ENCODE data around the gene PCP4L1.
"Not testable (repeated sequence)": the region's sequence is repeated elsewhere in the genome, so short reads cannot be mapped to it uniquely, and the experiment has no call there.

PCP4L1 gene

DNA sequence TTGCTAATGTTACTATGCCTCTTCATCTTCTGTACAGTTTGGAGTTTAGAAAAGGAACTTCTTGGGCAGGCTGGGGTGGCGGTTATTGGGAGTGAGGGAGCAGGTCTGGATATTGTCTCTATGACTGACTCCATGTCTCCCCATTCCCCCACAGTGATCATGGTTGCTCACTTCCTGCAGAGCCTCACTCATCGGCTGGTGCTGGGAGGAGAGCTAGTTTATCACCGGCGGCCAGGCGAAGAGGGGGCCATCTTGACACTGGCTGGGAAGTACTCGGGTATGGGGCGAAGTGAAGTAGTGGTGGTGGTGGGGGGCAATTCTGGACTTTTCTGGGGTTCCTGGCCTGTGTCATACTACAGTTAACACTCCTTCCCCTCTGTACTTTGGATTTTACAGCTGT is 30.5 kb upstream of the PCP4L1 start:
- FAIRE-seq (no peak), DNase-seq (ENCODE audit: low spot score) (no peak)

DNA sequence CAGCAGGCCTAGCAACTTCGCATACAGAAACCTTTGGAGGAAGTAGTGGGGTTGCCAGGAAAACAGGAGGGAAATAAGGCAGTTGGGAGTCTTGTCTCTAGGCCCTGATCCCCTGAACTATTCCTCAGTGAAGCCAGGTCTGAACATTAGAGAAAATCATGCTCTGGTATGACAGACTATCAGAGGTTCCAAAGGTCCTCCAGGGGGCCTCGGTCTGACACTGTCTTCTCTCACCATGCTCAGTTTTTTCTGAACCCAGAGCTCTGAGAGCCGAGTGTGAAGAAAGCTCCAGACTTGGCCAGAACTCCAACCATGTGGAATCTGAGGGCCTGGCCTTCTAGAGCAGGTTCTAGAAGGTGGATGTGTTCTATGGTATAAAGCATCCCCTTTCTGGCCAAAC is 28.6 kb upstream of the PCP4L1 start:
- FAIRE-seq (no peak), DNase-seq (ENCODE audit: low spot score) (no peak)

DNA sequence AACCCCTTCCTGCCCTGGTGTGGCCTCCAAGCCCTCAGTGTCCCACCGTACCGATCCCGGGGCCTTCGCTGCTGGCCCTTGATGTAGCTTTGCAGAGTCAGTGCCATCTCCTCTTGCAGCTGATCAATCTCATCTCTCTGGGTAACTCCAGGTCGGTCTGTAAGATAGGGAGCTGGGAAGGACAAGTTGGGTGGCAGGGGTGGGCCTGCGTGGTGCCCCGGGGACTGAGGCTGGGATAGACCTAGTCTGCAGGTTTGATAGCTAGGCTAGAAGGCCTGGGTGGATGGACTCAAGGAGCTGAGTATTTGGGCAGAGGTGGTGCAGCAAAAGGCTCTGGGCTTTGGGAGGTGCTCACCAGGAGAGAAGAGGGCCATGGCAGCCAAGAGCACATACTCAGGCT is 27.8 kb upstream of the PCP4L1 start:
- DNase-seq (ENCODE audit: low spot score) (no peak), FAIRE-seq (no peak)

DNA sequence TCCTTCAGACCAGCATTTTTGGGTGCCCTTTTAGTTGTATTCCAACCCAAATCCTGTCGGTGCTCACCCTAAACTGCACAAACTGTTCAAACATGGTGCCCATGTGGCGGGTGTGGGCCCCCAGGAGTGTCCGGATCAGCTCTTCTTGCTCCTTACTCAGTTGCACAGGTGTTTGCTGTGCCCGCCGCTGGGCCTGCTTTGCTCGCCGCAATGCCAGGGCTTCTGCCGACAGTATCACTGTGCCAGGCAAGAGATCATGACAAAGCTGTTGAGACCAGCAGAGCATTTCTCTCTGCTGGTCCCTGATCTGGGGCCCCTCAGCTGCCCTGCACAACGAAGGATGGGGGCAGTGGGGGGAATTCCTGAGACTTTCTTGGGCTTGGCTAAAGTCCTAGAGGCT is 25.4 kb upstream of the PCP4L1 start:
- no peak for DNase-seq (ENCODE audit: low spot score)
- FAIRE-seq: no peak

DNA sequence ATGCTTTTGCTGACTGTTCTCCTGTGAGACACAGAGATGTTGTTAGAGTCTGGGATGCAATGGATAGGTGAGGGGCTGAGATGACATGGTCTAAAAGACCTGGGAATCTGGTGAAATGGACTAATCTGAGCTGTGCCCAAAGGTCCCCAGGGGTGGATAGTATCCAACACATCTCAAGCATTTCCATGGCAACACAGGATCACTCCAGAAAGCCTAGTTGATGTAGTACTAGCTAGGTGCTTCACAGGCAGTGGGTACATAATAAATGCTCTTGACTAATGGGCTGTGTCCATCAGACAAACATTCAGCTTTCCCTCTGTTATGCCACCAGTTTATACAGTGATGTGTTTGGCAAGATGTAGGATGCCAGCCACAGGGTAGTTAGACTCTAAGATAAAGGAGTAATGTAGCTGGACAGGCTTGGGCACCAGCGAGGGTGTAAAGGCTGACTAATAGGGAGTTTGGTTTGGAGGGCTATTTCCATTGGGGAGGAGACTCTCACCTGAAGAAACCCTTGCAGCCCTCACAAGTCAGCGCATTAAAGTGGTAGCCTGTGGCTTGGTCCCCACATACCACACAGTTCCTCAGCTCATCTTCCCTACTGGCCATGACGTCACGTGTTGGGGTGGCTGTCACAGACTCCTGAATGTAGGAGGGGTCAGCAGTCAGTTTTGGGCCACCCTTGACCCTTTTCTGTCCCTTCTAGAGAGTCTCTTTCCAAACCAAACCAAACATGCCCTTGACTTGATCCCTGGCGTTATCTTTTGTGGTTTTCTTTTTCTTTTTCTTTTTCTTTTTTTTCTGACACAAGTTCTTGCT is 22.4 kb upstream of the PCP4L1 start:
- FAIRE-seq: no peak
- DNase-seq (ENCODE audit: low spot score): no peak

DNA sequence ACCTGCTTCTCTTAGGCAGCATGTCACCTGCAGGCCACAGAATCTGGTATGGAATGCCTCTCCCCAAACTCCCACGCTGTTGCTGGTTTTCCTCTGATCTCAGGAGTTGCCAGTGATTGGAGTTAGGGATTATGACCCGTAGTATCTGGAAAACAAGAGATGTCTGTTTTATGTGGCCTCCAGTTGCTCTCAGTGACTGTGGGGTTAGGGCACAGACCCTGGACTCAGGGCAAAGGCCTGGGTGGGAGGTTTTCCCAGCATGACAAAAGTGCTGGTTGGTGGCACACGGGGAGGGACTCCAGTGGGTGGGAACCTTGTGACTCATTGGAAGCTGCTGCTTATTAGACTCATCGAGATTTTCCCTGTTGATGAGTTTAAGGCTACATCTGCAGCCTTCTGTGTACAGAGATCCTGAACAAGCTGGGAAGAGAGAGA is 20.5 kb upstream of the PCP4L1 start, which contains the start of gene NR1I3:
NR1I3 (minus strand) TSS at position 165 of the 435 bp plus-strand sequence. CDS start 1,638 bp downstream, outside the sequence.
- DNase-seq (ENCODE audit: low spot score): no peak
- no peak for FAIRE-seq

DNA sequence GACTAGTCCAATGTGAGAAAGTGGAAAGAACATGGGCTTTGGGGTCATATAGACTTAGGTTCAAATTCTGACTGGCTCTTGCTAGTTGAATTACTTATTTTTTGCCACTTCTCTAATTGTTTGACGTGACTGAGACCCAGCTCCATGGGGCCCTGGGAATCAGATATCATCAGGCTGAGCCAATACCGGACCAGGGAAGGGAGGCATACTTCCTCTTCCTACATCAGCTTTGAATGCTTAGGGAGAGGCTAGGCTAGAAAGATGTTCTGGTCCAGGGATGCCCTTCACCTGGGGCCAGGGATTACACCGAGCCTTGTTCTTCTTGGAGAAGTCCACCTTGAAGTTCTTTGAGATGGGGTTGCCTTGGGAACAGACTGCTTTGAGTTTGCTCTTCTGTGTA is 16.9 kb upstream of the PCP4L1 start:
- DNase-seq (ENCODE audit: low spot score) (no peak), FAIRE-seq (no peak)

DNA sequence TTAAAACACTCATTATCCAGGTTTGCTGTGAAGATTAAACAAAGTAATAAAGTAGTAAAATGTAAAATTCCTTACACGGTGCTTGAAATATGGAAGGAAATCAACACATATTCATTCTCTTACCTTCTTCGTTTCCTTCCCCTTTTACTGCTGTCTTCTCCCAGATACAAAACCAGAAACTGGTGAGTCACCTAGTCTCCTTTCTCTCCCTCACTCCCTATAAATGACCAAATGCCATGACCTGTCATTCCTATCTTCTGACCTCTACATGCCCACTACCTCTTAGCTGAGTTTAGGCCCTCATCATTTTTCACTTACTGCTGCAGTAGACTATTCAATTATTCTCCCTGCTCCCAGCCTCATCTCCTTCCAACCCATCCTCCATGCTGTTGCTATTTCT is 16.2 kb upstream of the PCP4L1 start:
- FAIRE-seq: no peak
- DNase-seq (ENCODE audit: low spot score): no peak

DNA sequence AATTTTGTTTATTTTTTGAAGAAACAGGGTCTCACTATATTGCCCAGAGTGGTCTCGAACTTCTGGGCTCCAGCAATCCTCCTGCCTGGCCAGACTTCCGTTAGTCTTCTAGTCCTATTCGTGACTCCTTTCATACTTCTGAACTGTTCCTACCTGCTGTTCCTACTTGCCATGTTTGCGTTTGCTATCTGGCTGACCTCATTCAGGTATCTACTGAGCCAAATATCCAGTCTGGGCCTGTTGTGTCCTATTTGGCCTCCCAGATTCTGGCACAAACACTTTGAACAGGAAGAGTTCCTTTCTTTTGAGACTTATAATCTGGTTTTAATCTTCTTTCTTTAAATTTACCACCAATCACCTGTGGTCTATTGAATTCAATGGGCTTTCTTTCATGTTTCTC is 13.7 kb upstream of the PCP4L1 start:
- FAIRE-seq (no peak), DNase-seq (ENCODE audit: low spot score) (no peak)

DNA sequence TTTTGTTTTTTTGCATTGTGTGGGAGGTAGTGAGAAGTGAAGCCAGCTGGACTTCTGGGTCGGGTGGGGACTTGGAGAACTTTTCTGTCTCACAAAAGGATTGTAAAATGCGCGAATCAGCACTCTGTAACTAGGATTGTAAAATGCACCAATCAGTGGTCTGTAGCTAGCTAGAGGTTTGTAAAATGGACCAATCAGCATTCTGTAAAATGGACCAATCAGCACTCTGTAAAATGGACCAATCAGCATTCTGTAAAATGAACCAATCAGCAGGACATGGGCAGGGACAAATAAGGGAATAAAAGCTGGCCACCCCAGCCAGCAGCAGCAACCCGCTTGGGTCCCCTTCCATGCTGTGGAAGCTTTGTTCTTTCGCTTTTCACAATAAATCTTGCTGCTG is 8.4 kb upstream of the PCP4L1 start:
- not testable (repeated sequence) for DNase-seq (ENCODE audit: low spot score); FAIRE-seq

DNA sequence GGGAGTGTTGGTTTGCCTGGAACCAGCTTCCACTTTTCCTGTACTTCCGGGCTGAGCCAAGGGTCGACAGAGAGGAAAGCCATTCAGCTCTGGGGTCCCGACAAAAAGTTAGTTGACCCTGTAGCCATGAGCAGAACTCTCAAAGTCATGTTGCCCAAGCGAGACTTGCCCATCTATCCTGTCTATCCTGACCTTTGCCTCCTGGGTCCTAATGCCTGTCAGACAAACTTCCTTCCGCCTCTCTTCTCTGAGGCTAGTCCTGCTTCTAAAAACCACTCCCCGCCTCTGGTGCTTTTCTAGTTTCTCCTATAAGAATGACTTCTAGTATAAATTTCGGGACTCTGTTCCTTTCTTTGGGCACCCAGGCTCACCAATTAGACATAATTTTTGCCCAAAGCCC is 7.7 kb upstream of the PCP4L1 start:
- no peak for DNase-seq (ENCODE audit: low spot score)
- FAIRE-seq: no peak

DNA sequence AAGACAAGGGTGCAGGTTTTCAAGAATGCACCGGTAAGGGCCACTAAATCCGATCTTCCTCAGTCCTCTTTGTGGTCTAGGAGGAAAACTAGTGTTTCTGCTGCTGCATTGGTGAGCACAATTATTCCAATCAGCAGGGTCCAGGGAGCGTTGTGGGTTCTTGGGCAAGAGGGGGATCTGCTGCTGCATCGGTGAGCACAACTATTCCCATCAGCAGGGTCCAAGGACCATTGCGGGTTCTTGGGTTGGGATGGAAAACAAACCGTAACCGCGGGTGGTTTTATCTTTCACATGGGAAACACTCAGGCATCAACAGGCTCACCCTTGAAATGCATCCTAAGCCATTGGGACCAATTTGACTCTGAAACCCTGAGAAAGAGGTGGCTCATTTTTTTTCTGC is 7.0 kb upstream of the PCP4L1 start:
- no peak for FAIRE-seq
- DNase-seq (ENCODE audit: low spot score): no peak

DNA sequence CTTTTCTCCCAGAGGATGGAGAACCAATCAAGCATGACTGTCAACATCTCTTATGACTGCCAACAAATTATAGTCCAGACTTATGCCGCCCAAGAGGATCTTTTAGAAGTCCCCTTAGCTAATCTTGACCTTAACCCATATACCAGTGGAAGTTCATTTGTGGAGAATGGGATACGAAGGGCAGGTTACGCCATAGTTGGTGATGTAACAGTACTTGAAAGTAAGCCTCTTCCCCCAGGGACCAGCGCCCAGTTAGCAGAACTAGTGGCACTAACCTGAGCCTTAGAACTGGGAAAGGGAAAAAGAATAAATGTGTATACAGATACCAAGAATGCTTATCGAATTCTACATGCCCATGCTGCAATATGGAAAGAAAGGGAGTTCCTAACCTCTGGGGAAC is 3.2 kb upstream of the PCP4L1 start:
- not testable (repeated sequence) for DNase-seq (ENCODE audit: low spot score); FAIRE-seq

DNA sequence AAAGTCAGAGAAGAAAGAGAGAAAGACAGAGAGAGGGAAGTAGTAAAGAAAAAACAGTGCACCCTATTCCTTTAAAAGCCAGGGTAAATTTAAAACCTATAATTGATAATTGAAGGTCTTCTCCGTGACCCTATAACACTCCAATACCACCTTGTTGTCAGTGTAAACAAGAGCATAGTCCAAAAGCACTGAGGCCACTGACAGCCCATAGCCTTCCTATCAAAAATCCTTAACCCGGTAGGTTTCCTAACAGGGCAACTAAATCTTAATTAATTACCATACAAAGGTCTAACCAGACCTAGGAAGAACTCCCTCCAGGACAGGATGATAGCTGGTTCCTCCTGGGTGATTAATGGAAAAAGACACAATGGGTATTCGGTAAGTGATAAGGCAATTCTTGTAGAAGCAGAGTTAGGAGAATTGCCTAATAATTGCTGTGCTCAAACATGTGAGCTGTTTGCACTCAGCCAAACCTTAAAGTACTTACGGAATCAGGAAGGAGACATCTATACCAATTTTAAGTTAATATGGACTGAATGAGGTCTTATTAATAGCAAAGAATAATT is 2.5 kb upstream of the PCP4L1 start:
- not testable (repeated sequence) for DNase-seq (ENCODE audit: low spot score); FAIRE-seq

DNA sequence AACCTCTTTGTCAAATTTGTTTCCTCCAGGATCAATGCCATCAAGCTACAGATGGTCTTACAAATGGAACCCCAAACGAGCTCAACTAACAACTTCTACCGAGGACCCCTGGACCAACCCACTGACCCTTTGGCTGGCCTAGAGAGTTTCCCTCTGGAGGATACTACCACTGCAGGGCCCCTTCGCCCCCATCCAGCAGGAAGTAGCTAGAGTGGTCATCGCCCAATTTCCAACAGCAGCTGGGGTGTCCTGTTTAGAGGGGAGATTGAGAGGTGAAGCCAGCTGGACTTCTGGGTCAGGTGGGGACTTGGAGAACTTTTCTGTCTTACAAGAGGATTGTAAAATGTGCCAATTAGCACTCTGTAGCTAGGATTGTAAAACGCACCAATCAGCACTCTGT is 1.4 kb upstream of the PCP4L1 start:
- not testable (repeated sequence) for FAIRE-seq; DNase-seq (ENCODE audit: low spot score)

DNA sequence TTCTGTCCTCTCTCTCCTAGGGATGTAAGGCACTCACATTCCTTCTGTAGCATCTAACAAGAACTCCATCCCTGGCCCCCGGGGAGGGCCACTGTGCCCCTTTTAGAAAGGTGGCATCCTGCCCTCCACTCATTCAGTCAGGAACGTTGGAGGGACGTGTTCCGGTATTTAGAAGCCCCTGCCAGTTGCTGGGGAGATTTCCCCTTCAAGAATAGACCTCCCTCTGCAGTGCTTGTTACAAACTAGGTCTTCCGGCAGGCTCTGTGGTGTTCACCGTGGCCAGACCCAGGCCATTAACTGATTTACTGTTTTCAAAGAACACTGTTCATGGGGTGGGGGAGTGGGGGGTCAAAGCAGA is 779 bp downstream of the PCP4L1 start:
- FAIRE-seq (no peak), DNase-seq (ENCODE audit: low spot score) (no peak)

DNA sequence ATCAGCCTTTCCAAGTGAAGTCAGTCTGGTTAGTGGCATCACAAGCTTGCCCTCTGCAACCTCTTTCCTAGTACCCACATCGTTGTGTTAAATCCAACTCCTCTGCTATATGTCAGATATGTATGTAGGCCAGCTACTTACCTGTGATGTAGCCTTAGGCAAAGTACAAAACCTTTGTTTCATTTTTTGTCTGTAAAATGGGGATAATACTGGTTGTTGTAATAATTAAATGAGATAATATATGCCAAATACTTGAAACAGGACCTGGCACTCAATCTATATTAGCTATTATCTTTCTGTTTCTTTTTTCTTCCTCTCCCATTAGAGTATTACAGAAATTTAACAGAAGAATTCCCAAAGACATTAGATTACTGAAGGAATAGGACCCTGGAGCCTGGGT is 1.2 kb downstream of the PCP4L1 start:
- FAIRE-seq: no peak

DNA sequence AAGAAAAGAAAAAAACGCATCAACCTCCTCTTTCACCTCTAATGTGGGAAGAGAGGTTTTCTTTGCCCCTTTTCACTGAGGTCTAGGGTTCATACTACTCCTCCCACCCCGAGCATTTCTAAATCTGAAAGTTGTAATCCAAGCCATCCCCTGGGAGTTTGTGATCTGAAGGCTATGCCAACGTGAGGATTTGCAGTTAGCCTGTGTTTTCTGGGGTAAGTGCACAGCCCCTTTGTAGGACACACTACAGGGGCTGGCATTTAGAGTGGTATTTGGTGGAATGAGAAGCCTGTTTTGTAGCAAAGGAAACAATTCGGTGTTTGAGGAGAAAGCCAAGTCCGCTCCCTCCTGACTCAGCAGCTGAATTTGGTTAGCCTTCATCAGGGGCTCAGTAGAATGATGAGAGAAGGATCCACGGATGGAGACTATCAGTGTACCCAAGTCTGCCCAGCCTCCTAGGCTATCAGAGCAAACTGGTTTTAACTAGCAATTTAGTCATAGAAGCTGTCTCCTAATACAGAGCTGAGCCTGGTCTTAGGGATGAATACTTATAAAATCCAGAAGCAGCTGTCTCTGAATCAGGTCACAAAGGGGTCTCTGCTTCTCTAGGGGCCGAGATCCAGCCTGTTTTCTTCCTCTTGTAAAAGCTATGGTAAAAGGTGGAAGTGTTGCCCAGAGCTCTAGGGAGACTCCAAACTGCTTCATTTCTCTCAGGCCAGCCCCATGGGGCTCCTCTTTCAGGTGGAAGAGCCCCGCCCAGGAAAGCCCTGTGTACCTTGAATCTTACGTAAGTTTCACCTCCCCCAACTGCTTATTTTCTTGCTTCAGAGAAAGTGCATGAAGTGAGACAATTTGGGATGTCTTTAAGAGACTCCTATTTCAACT is 2.1 kb downstream of the PCP4L1 start:
- DNase-seq (ENCODE audit: low spot score): no peak

More for the DNA sequence above, 1.2 kb downstream of the PCP4L1 start:
- DNase-seq (ENCODE audit: low spot score): no peak

DNA sequence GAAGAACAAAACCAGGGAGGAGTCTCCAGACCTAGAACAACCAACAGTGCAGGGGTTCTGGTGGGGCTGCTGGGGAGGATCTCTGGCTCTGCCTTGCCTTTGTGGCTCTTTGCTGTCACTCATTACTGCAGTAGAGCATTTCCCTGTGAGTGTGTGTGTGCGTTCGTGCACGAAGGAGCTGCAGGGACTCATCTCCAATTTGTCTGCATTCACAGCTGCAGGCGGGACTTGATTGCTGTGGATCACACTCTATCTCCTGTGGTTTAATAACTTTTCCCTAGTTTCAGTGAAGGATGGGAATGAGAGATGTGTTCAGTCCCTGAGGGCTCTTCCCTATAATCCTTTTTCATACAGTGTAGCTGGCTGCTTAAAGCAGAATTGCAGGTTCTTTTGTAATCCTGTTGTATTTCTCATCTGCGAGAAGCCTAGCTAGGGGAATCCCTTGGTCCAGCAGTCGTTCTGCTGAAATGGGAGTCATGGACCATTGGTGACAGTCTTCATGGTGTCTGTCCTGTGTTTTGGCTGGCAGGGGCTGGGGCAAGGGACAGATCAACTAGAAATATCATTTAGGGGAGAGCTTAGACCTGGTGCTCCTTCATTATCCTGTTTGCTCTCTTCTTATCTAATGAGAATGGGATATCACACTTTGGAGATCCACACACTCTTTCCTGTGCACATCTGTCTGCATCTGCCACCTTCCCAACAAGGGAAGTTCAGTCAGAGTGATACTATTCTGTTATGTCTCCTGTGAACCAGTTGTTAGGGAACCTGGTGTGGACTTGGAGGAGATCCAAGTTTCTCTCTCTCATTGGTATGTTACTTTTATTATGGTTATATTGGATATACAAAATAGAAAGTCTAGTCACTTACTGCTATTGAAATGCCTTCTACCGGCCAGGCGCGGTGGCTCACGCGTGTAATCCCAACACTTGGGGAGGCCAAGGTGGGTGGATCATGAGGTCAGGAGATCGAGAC is 3.0 kb downstream of the PCP4L1 start:
- DNase-seq (ENCODE audit: low spot score) (no peak), FAIRE-seq (no peak)

More for the DNA sequence above, 2.1 kb downstream of the PCP4L1 start:
- FAIRE-seq: no peak

DNA sequence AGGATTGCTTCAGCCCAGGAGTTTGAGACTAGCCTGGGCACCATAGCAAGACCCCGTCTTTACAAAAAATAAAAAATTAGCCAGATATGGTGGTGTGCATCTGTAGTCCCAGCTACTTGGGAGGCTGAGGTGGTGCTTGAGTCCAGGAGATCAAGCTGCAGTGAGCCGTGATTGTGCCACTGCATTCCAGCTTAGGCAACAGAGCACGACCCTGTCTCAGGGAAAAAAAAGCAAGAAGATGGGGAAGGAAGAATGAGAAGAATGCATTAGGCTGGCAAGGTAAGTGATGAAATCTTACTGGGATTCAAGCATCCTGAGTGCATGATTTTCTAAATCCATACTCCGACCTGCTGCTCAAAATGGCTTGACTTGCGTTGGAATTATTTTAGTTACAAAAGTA is 6.8 kb downstream of the PCP4L1 start:
- FAIRE-seq: no peak
- DNase-seq (ENCODE audit: low spot score): no peak

DNA sequence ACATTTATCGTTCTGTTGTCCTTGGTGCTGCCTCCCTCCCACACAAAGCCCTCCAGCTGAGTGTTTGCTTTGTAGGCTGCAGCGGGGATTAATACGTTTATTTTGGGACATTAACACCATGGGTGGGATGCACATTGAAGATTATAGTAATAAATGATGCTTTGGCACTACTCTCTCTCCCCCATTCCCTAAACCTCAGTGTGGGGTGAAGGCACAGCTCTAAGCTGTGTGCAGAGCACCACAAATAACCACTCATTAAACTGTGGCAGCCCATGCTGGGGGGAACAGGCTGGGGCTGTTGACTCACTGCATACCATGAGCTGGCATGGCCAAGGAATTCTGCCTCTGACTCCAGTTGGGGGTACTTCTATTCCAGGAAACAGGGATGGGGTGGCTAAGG is 7.7 kb downstream of the PCP4L1 start:
- FAIRE-seq (no peak), DNase-seq (ENCODE audit: low spot score) (peak; percentile 50)

All from urothelium cell line (cell line).